NCI-H1092 (cell line): ENCODE results near the gene HIGD2A.

Experiments used
- DNase-seq: peaks from one replicate; lab custom pipeline; 2025; lab: John Stamatoyannopoulos, UW

The HIGD2A gene

GRCh38 chr5:176388444-176389134 is at the start of gene HIGD2A, which contains the start of gene NOP16:
HIGD2A (plus strand) TSS chr5:176388751; CDS start chr5:176388820, 69 bp downstream.
NOP16 (minus strand) TSS chr5:176388598; CDS start chr5:176388539, 59 bp downstream.
- peak; percentile 96 for DNase-seq

- DNase-seq = no peak
Measured at GRCh38 chr5:176339304-176339703, 49.2 kb upstream of the HIGD2A start.

DNA sequence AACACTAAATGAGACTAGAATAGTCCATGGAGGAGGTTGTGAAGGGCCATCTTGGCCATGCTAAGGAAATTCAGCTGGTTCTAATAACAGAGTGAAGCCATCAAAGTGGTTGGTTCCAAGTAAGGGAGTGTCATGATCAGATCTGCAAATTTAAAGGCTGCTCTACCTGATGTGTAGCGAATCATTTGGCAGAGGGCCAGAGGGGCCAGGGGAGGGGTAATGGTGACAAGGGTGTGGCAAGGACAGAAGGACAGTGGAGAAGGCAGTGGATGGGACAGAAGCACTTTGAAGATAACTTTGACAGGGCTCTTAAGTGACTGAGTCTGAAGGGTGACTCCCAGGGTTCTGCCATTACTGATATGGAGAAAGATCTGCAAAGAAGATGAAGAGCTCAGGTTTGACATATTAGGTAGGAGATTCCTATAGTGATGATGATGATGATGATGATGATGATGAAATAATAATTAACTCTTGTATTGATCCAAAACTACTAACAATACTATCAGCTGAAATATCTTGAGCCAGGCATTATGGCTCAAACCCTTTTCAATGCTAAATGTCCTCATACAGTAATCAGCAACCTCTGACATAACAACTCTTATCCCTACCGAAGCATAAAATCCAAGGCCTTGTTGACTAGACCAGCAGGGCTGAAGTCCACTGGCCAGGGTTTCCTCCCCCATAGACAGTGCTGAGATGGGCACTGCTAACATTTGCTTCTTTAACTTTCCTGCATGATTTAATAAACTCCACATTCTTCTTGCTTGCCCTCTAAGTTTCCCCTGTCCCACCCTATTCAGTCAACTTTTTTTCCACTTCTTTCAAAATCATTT is 47.0 kb upstream of the HIGD2A start:
- no peak for DNase-seq

DNA sequence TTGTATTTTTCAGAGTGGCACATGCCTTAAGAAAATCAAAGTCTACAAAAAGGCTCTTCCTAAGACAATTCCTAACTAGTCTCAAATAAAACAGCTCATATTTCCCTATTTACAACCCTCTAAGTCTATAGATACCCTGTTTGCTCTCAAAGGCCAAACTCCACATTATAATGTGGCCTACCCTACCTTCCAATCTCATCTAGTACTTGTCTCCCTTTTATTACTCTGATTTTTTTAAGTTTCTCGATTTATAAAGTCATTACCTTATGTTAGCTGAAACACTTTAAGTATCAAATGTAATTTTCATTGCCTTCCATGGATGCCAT is 46.4 kb upstream of the HIGD2A start:
- DNase-seq = no peak

DNA sequence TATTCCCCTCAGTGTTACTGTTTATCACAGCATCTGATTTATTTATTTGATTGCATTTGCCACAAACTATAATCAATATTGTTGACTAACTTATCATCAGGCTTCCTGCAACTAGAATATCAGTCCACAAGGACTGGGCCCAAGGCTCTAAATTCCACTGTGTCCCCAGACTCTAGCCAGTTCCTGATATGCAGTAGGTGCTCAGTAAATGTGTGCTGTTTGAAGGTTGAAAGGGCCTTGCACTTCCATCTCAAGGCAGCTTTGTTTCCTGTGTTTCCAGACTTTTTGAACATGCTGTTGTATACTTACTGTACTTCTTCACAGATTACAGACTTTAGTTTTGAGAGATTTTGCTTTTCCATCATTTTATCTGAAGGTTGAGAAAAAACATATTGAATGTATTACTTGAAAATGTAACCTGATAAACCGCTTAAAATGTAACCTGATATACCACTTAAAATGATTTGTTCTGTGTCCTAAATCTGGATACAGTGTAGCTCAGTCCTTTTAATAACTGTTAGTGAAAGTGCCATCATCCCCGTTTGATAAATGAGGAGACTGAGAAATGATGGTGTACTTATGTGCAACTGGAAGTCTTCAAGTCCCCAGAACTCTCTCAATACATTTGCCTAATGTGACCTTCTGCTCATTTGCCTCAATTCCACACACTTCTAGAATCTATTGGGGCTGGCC is 45.6 kb upstream of the HIGD2A start:
- DNase-seq = no peak

DNA sequence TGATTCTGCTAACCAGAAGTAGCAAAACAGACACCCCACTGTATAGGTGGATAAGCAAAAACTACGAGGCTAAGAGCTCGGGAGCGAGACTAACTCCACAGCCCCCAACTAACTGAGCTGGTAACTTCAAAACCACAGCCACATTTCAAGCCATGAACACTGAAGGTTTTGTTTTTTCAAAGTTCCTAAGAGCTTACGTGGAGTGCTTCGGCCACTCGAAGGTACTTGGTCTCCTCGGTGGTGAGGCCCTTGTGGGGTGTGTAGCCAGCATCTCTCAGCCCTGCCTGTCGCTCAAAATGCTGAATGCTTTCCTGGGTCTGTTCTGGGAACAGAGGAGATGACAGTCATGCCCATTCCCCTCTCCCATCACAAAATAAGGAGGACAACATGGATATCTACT is 38.1 kb upstream of the HIGD2A start:
- no peak for DNase-seq

- no peak for DNase-seq
Measured at GRCh38 chr5:176352116-176352878, 36.3 kb upstream of the HIGD2A start.

GRCh38 chr5:176353533-176353932 is 35.0 kb upstream of the HIGD2A start:
- no peak for DNase-seq

- no peak for DNase-seq
Measured at GRCh38 chr5:176355400-176356178, 33.0 kb upstream of the HIGD2A start.

- no peak for DNase-seq
Measured at GRCh38 chr5:176356179-176356566, 32.4 kb upstream of the HIGD2A start.

DNA sequence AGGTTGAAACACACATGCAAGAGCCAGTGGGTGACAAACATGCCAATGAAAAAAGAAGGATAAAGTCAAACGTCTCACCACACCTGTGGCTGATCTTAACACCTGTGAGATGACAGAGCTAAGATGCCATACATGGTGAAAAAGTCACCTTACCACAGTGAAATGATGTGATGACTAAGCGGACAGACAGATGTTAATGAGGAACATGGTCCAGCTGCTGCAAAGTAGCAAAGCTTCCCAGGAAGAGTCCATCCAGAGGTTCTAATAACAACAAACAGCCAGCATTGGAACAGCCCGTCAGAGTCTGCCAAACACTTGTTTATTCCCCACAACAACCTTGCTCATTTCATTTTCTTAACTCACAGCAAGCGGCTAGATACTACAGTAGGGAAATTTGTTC is 28.9 kb upstream of the HIGD2A start:
- DNase-seq = no peak

- no peak for DNase-seq
Measured at GRCh38 chr5:176360894-176361436, 27.6 kb upstream of the HIGD2A start.

DNA sequence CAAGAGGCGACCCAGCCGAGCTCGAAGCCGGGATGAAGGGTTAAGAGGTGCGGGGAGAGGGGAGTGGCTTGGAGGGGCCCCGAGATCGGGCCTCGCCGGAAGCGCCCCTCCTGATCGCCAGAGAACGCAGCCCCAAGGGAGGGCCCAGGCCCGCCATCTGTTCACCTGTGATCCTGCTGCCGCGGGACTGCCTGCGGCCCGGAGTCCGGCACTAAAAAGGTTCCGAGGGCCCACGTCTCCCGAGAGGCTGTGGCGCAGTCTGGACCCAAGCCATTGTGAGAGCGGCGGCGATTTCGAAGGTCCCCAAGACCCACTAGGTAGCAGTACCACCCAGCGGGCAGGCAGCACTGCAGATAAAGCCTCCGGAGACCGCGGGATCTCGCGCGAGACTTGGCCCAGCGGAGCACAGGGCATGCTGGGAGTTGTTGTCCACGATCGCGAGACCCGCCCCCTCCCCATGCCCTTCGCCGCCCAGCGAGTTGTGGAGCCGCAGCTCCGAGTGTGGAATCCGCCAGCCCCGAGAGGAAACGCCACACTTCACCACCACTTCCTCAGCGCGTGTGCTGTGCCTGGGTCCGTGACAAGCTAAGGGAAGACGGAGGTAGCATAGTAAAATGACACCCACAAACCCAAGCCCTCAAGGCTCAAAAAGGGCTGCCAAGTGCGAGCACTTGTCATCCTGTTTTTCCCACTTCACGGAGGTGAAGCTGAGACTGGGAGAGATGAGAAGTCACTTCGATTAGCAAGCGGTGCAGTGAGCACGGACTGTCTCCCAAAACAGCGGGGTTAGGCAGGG is 26.9 kb upstream of the HIGD2A start, which contains the start of gene KIAA1191:
TSS of gene KIAA1191 (minus strand) at position 328 of the 796 bp plus-strand sequence. CDS start 2,256 bp downstream, outside the sequence.
- DNase-seq = peak; percentile 84

GRCh38 chr5:176362233-176362490 is 26.4 kb upstream of the HIGD2A start:
- DNase-seq = no peak

GRCh38 chr5:176364765-176365350 is 23.7 kb upstream of the HIGD2A start:
- no peak for DNase-seq

DNA sequence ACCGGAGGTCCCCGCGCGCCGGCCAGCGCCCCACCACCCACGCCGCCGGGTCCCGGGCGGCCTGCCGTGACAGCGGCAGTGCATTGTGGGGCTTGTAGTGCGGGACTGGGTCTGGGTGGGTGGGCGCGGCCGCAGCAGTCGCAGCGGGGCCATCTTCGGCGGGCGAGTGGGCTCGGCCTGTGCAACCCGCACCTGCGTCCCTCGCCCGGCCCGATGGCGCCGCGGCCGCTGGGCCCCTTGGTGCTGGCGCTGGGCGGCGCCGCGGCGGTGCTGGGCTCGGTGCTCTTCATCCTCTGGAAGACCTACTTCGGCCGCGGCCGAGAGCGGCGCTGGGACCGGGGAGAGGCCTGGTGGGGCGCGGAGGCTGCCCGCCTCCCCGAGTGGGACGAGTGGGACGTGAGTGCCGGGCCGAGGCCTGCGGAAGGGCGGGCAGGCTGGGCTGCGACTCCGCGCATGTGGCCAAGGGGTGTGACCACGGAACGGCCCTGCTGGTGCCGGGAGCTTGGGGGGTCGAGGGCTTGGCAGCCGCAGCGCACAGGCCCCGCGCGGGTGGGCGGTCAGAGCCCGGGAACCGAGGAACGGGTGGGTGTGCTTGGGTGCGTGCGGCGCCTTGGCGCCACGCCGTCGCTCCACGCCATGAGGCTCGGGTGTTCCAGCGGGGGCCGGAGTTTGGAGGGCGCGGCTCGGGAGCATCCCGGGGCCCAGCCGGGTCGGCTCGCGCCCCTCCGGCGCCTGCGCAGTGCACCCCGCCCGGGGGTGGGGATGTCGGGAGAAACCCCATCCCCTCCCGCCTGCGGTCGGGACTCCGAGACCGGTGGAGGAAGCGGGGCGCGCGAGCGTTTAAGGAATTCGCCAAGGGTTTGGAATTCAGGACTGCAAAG is 23.0 kb upstream of the HIGD2A start, which contains the start of gene ARL10:
TSS of gene ARL10 (plus strand) at position 137 of the 881 bp plus-strand sequence. CDS start at position 214, 77 bp downstream.
- DNase-seq = no peak

DNA sequence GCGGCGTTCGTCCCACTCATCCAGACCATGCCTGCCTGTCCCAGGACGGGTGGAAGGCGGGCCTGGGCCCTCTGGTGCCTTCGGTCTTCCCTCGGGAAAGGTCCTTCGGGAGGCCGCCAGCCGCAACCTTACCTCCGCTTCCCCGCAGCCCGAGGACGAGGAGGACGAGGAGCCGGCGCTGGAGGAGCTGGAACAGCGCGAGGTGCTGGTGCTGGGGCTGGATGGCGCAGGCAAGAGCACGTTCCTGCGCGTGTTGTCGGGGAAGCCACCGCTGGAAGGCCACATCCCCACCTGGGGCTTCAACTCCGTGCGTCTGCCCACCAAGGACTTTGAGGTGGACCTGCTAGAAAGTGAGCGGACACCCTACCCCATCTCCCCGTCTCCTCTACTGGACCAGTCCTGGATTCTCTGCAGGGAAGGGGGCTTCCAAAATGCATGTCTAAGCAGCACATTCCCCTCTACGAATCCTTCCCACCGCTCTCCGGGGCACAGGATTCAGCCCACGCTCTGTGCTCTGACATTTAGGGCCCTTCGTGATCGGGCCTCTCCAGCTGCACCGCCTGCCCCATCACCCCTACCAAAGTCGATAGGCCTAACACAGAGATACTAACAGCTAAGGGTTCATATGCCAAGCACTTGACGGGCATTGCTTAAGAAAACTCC is 22.2 kb upstream of the HIGD2A start:
- no peak for DNase-seq

DNA sequence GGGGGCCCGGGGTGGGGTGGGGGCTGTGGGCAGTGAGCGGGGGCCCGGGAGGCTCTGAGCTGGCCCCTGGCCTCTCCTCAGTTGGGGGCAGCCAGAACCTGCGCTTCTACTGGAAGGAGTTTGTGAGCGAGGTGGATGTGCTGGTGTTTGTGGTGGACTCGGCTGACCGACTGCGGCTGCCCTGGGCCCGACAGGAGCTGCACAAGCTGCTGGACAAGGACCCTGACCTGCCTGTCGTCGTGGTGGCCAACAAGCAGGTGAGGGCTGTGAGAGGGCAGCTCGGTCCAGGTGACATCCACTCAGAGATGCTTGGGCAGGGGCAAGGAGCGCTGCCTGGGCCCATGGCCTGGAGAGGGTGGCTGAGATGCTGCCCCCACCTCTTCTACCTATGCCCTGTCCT is 19.8 kb upstream of the HIGD2A start:
- DNase-seq = no peak
